HepG2 (cell line): ENCODE results near the gene GRK5. TPM values are rescaled to one million over a fixed set of nuclear protein-coding genes. Genes with fewer than 3 reads are reported as not detected.

ENCODE experiments used
- ATM ChIP-seq: fragments of 450-650 bp; IDR thresholded peaks from 2 replicates; pipeline ENCODE4 v1.7.1; 2017; ENCODE audit warnings: mild to moderate bottlenecking, borderline replicate concordance
- JUN ChIP-seq: sonication (generic); formaldehyde crosslinking; IDR thresholded peaks from 2 replicates; pipeline ENCODE4 v1.4.0; 2020; ENCODE audit warnings: mild to moderate bottlenecking, missing genetic modification reagents
- KDM1A ChIP-seq: IDR thresholded peaks from 2 replicates; pipeline ENCODE4 v1.6.1; 2016; ENCODE audit warnings: missing compliant biosample characterization
- MIER3 ChIP-seq: IDR thresholded peaks from 2 replicates; pipeline ENCODE4 v1.6.1; 2016; ENCODE audit warnings: missing compliant biosample characterization, borderline replicate concordance
- MYPOP ChIP-seq: sonication (generic); formaldehyde crosslinking; IDR thresholded peaks from 2 replicates; pipeline ENCODE4 v1.8.1; 2023; ENCODE audit warnings: mild to moderate bottlenecking, moderate library complexity, missing genetic modification reagents
- NR2F1 ChIP-seq, 2 experiments: fragments of 450-650 bp in 1 of 2; formaldehyde crosslinking in 1 of 2; IDR thresholded peaks; 2 replicates each; pipeline versions ENCODE4 v1.5.0 to v1.6.1; 2016 to 2020; ENCODE audit warnings: mild to moderate bottlenecking in 1 of 2, missing compliant biosample characterization in 1 of 2, missing genetic modification reagents in 1 of 2, moderate library complexity in 1 of 2
- PAF1 ChIP-seq: IDR thresholded peaks from 2 replicates; pipeline ENCODE4 v1.6.1; 2016; ENCODE audit warnings: missing genetic modification reagents, missing compliant biosample characterization
- SKIL ChIP-seq: sonication (generic); formaldehyde crosslinking; IDR thresholded peaks from 2 replicates; pipeline ENCODE4 v1.8.0; 2022; ENCODE audit warnings: missing genetic modification reagents, mild to moderate bottlenecking, moderate library complexity, borderline replicate concordance
- SUZ12 ChIP-seq: fragments of 150-350 bp; IDR thresholded peaks from 2 replicates; pipeline ENCODE4 v1.6.1; 2014; ENCODE audit warnings: low read depth, low read length
- UBTF ChIP-seq: sonication (generic); formaldehyde crosslinking; IDR thresholded peaks from 2 replicates; pipeline ENCODE4 v1.4.0; 2020; ENCODE audit warnings: mild to moderate bottlenecking, missing genetic modification reagents
- ZEB1 ChIP-seq: IDR thresholded peaks from 2 replicates; pipeline ENCODE4 v1.6.1; 2012; ENCODE audit warnings: mild to moderate bottlenecking, low read depth, inconsistent platforms; ENCODE audit not compliant: insufficient replicate concordance
- ZNF142 ChIP-seq: sonication (generic); formaldehyde crosslinking; IDR thresholded peaks from 2 replicates; pipeline ENCODE4 v1.4.0; 2020; ENCODE audit warnings: missing genetic modification reagents
- ZNF263 ChIP-seq: sonication (generic); formaldehyde crosslinking; IDR thresholded peaks from 2 replicates; pipeline ENCODE4 v1.4.0; 2020; ENCODE audit warnings: missing genetic modification reagents
- ZNF280D ChIP-seq: sonication (generic); formaldehyde crosslinking; IDR thresholded peaks from 2 replicates; pipeline ENCODE4 v1.5.1; 2020; ENCODE audit warnings: mild to moderate bottlenecking, missing genetic modification reagents
- polyA plus RNA-seq, 8 experiments: library from polyadenylated mRNA; depleted of rRNA in 3 of 8; stranded (reverse) in 7 of 8; unstranded in 1 of 8; fragments of >200 nt; fragmentation: Illumina TruSeq in 4 of 8; extraction: Trizol in 4 of 8; gene quantifications; 2 replicates each; pipeline versions ENCODE4 v1.2.1 to v1.2.3, GENCODE V29; 2011 to 2016; ENCODE audit warnings: low read depth in 4 of 8, missing spikeins in 1 of 8, mixed read lengths in 1 of 8; ENCODE audit not compliant: insufficient read depth in 1 of 8
- total RNA-seq, 5 experiments: library from RNA; depleted of rRNA; stranded (reverse); fragments of >200 nt; fragmentation: Illumina TruSeq; extraction: Trizol; gene quantifications; 2 replicates each; pipeline ENCODE4 v1.2.3, GENCODE V29; 2016; ENCODE audit warnings: low read depth in 1 of 5

The GRK5 gene
- total and polyA plus RNA-seq, 2 of the 13 experiments (the other 11 are each of a cell fraction or from before 2014, with no cell fraction given) = 10.4 to 12.6 TPM

- TF ChIP-seq SUZ12 (no peak), ZNF263 (no peak), ZNF142 (CRISPR knock-in tag) (no peak), ATM (no peak), ZNF280D (CRISPR knock-in tag) (no peak), JUN (no peak), ZEB1 (no peak), PAF1 (CRISPR knock-in tag) (no peak), UBTF (CRISPR knock-in tag) (no peak), NR2F1 (CRISPR knock-in tag; IDR thresholded peaks at IDR 0.05) (peak in 1 of 2 experiments; percentile 69; a peak in 1 of 4 replicates), SKIL (CRISPR knock-in tag) (peak; percentile 84), MYPOP (CRISPR knock-in tag) (no peak), MIER3 (no peak), KDM1A (no peak)
These were observed 291.7 kb downstream of the GRK5 start (continued) for GRCh38 chr10:119498889-119499676.
